CD1c-positive myeloid dendritic cell (primary cell): ENCODE data around the gene TRPM3.
"Not testable (repeated sequence)": the region's sequence is repeated elsewhere in the genome, so short reads cannot be mapped to it uniquely, and the experiment has no call there.

Source experiments
- DNase-seq: peaks from one replicate; pipeline ENCODE4 v3.0.0-alpha.2; 2016; ENCODE audit errors: extremely low spot score

Gene TRPM3

DNA sequence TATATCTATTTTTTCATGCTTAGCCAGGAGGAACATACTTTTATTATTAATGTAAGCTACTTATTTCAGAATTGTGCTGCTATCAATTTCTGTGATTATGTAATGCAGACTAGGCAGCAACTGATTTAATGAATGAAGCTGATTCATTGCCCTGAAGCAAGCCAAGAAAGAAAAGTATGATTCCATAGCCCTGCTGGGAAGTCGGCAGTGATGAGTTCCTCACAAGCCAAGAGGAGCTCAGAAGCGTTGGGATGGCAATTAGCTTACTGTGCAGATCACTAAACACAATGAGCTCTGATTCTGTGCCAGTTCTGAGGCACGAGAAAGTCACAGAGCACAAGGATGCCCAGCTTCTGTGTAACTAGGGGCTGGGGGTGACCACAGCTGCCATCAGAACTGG lies 452.7 kb downstream of the TRPM3 start:
- no peak for DNase-seq

GRCh38 chr9:70658765-70659164 lies 462.7 kb downstream of the TRPM3 start:
- no peak for DNase-seq

GRCh38 chr9:70656281-70656680 lies 465.1 kb downstream of the TRPM3 start:
- no peak for DNase-seq

GRCh38 chr9:70654144-70654543 lies 467.3 kb downstream of the TRPM3 start:
- DNase-seq = no peak

GRCh38 chr9:70644627-70645026 lies 476.8 kb downstream of the TRPM3 start:
- not testable (repeated sequence) for DNase-seq

DNA sequence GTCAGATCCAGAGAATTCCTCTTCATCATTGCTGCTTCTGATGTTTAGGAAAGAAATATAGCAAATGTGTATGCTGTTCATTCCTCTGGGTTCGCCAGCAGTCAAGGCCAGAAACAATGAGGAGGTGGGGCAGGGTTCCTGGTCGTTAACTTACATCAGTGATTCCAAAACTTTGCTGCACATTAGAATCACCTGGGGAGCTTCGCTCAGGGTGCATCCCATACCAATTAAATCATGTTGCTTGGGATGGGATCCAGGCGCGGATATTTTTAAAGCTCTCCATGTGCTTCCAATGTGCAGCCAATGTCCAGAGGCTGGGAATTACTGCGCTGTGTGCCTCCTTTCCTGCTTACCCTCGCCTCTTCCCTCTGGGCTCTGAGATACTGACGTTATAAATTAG lies 479.1 kb downstream of the TRPM3 start:
- DNase-seq = no peak

DNA sequence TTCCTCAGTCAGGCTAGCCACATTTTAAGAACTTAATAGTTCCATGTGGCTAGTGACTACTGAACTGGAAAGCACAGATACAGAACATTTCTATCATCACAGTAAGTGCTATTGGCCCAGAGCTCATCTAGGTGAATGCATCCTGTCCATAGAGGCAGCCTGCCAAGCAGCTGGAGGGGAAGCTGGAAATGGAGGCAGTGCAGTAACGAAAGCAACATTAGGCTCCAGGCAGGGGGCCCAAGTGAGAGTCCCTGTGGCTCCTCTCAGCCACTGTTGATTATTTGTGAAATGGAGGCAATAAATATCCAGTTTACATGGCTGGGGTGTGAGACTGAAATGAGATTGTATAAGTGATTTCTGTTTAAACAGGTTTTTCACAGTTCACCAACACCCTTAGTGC lies 479.8 kb downstream of the TRPM3 start:
- no peak for DNase-seq

DNA sequence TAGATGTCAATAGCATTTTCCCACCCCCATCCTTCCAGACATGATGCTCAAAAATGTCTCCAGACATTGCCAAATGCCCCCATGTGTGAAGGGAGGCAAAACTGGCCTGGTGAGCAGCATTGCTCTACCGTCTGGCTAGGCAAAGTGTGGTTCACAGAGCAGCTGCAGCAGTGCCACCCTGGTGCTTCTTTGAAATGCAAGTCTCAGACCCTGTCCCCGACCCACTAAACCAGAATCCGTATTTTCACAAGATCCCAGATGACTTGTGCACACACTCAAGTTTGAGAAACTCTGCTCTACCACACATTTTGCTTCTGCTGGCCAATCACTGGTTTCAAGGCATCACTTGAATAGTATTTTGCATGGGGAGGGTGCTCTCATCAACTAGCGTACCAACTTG lies 480.4 kb downstream of the TRPM3 start:
- no peak for DNase-seq

DNA sequence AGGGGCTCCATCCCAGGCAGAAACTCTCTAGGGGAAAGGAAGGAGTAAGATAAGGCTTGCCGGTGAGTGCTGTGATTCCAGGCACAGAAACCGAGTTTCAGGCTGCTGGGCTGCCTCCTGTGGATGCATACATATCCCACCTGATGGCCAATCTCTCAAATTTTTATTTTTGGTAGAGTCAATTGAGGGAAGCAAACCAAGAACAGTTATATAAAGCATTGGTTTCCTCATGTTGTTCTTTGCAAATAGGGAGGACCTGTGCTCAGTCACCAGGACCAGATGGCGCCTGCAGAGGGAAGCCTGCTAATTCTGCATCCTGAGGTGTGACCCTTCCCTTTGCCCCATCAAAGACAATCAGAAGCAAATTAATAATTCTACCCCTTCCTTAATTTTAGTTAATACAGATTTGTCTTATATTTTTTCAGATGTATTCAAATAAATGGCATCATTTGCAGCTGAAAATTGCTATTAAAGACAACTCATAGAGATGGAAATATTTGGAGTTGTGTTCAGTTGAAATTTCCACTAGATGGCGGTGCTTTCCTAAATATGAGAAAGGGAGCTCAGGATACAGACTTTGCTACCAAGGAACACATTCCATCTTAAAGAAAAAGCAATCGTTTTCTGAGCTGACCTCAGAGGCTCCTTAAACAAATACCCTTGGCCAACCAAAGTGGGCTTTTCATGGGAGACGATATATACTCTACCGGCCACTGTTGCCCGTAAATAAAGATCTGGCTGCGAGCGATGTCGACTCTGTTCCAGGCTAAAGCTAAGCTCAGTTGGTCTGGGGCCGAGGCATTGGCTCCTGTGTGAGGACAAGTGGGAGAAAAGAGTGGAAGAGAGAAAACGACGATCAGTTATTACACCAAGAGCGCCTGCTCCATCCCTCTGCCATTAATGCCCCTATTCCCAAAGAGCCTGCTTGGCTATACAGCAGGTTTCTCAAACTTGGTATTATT lies 481.3 kb downstream of the TRPM3 start:
- peak; percentile 55 for DNase-seq

DNA sequence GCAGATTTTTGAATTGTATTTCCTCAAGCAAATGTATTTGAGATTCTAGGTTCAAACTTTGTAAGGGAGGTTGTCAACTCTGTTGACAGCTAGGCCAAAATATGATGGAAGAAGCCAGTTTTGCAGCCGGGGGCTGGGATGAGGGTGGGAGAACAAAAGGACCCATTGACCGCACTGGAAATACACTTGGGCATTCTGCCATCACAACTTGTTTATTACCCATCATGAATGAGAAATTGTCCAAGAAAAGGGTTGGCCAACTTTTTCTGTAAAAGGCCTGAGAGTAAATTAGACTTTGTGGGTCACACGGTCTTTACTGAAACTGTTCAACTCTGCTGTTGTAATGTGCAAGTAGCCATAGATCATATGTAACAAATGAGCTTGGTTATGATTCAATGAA lies 485.6 kb downstream of the TRPM3 start:
- no peak for DNase-seq

GRCh38 chr9:70634696-70635095 lies 486.7 kb downstream of the TRPM3 start:
- DNase-seq = no peak

- no peak for DNase-seq
These were observed 490.4 kb downstream of the TRPM3 start for GRCh38 chr9:70630971-70631370.

DNA sequence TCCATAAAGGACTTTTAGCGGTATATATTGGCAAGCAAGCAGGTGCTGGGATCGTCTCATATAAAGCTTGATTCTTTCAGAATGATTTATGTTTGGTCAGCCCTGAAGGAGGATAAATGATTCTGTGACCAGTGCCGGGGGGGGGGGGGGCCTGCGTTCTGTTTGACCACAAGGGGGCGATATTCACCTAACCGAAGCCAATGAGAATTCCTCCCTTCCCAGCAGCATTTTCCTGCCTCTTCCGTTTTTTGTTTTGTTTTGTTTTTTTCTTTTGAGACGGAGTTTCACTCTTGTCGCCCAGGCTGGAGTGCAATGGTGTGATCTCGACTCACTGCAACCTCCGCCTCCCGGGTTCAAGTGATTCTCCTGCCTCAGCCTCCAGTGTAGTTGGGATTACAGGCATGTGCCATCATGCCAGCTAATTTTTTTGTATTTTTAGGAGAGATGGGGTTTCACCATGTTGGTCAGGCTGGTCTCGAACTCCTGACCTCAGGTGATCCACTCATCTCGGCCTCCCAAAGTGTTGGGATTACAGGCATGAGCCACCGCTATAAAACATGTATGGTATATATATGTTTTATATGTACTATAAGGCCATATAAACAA lies 492.2 kb downstream of the TRPM3 start:
- DNase-seq = not testable (repeated sequence)

- no peak for DNase-seq
These were observed 496.3 kb downstream of the TRPM3 start for GRCh38 chr9:70625078-70625477.

DNA sequence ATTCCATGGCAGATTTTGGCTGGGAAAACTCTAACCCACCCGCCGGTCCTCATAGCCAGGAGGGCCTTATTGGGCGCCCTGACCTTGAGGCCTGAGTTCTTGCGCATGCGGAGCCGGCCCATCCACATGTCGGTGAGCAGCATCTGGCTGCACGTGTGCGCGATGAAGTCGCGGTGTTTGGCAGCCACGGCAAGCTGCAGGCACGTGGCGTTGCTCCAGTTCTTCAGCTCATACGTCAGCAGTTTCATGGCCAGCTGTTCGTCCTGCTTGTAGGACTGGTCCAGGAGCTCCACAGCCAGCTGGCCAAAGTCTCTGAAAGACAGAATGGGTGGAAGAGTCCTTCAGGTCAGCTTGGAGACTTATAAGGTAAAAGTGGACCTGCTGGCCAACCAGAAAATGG lies 502.6 kb downstream of the TRPM3 start:
- no peak for DNase-seq

GRCh38 chr9:70617033-70617828 lies 504.2 kb downstream of the TRPM3 start:
- no peak for DNase-seq

- no peak for DNase-seq
These were observed 505.0 kb downstream of the TRPM3 start for GRCh38 chr9:70616228-70616990.

- DNase-seq = no peak
These were observed 505.8 kb downstream of the TRPM3 start for GRCh38 chr9:70615464-70616138.

- DNase-seq = no peak
These were observed 506.5 kb downstream of the TRPM3 start for GRCh38 chr9:70614786-70615463.

- DNase-seq = no peak
These were observed 508.2 kb downstream of the TRPM3 start for GRCh38 chr9:70613024-70613768.
